Kidney (tissue), 14 donors: ENCODE data around the gene ABTB2. TPM values are rescaled to one million over a fixed set of nuclear protein-coding genes. Genes with fewer than 3 reads are reported as not detected.

Source experiments
- DNase-seq, 5 donors: peaks; one replicate each; pipeline ENCODE4 v3.0.0-alpha.2; 2013 to 2020
- FAIRE-seq: peaks from 2 replicates; lab custom pipeline; 2012; peaks lifted over from hg19 to GRCh38; lab: Jason Lieb, UNC
- H3K27ac ChIP-seq, 2 donors: one replicate each; pipeline ENCODE4 v1.7.0; 2013; ENCODE audit warnings: low read depth in 2 of 2, low read length in 2 of 2, inconsistent platforms in 1 of 2
- H3K27me3 ChIP-seq: one replicate; pipeline ENCODE4 v1.7.1; 2013; ENCODE audit warnings: low read length, inconsistent platforms; ENCODE audit not compliant: control insufficient read depth, insufficient read depth
- H3K36me3 ChIP-seq, 3 donors: one replicate each; pipeline versions ENCODE4 v1.7.0 to v1.7.1; 2013; ENCODE audit warnings: low read length in 3 of 3, control low read depth in 1 of 3, inconsistent platforms in 1 of 3; ENCODE audit not compliant: insufficient read depth in 3 of 3, control insufficient read depth in 2 of 3
- H3K4me1 ChIP-seq, 3 donors: one replicate each; pipeline versions ENCODE4 v1.7.0 to v1.7.1; 2013; ENCODE audit warnings: low read length in 3 of 3, inconsistent platforms in 1 of 3, low read depth in 1 of 3; ENCODE audit not compliant: control insufficient read depth in 2 of 3, insufficient read depth in 2 of 3
- H3K4me3 ChIP-seq, 3 donors: one replicate each; pipeline versions ENCODE4 v1.7.0 to v1.8.1; 2013; ENCODE audit warnings: low read length in 3 of 3, control low read depth in 1 of 3, inconsistent platforms in 1 of 3
- H3K9ac ChIP-seq, 3 donors: one replicate each; pipeline versions ENCODE4 v1.7.0 to v1.7.1; 2013; ENCODE audit warnings: low read length in 3 of 3, control low read depth in 1 of 3, inconsistent platforms in 1 of 3
- H3K9me3 ChIP-seq, 3 donors: one replicate each; pipeline versions ENCODE4 v1.7.0 to v1.7.1; 2013; ENCODE audit warnings: low read length in 3 of 3, control low read depth in 1 of 3, inconsistent platforms in 1 of 3; ENCODE audit not compliant: control insufficient read depth in 2 of 3, insufficient read depth in 1 of 3
- CTCF ChIP-seq: IDR thresholded peaks from 3 replicates; pipeline ENCODE4 v1.5.1; 2012; ENCODE audit warnings: mild to moderate bottlenecking, moderate library complexity, borderline replicate concordance; ENCODE audit not compliant: insufficient read depth; ENCODE audit errors: extremely low read depth
- intact Hi-C: fragments of 100-400 bp; cut with DNase I; formaldehyde crosslinking; loops from one replicate; pipeline ENCODE4 v1.11.1; 2022
- polyA plus RNA-seq: library from polyadenylated mRNA; stranded (reverse); fragments of 350-450 nt; fragmentation: Illumina TruSeq; extraction: RNeasy Lipid Tissue Mini Kit (QIAGEN cat#74804); gene quantifications from one replicate; pipeline ENCODE4 v1.2.3, GENCODE V29; 2014; ENCODE audit warnings: low read depth, low replicate concordance; ENCODE audit not compliant: insufficient read depth
- total RNA-seq: library from RNA; stranded (reverse); fragmentation: NEBNext Ultra II Directional; extraction: Animal tissue kit (Norgen Biotek cat#: 25700); gene quantifications from one replicate; pipeline ENCODE4 v1.2.1, GENCODE V29; 2021
- donor health status: control.
- donor health status: control.
- donor health status: control.
- donor health status: control.
- donor health status: control.
- donor health status: DM: yes; HTN: yes; CAD: no.
- donor health status: Normal renal cell carcinoma (clear cell type).

The ABTB2 gene
- total and polyA plus RNA-seq, 2 donors from 2014 or later: 7.6 to 22.1 TPM

- Histone ChIP-seq H3K9ac (no peak overlapping the region), H3K27me3 (no peaks in the 10 kb centered on the region), H3K27ac (no peak overlapping the region), H3K4me3 (no peak overlapping the region), H3K9me3 (no peaks in the 10 kb centered on the region), H3K4me1 (peaks cover 0 to 20% (median 8%) of the 10 kb centered on the region in 3 donors), H3K36me3 (no peaks in the 10 kb centered on the region)
- FAIRE-seq (no peak), DNase-seq (no peak)
- TF ChIP-seq CTCF: no peak
- intact Hi-C loops: no loop called here
These were observed 46.7 kb downstream of the ABTB2 start for GRCh38 chr11:34311126-34311525.

GRCh38 chr11:34309965-34310364, 47.8 kb downstream of the ABTB2 start:
- FAIRE-seq (no peak), DNase-seq (no peak)
- peak overlapping the region in 1 of 2 donors; percentile 15 for H3K27ac ChIP-seq
- intact Hi-C loops: no loop called here
- TF ChIP-seq CTCF: no peak
- H3K36me3 ChIP-seq: no peaks in the 10 kb centered on the region
- no peaks in the 10 kb centered on the region for H3K9me3 ChIP-seq
- H3K4me3 ChIP-seq: no peak overlapping the region
- peaks cover 0 to 22% (median 3%) of the 10 kb centered on the region in 3 donors for H3K4me1 ChIP-seq
- no peaks in the 10 kb centered on the region for H3K27me3 ChIP-seq
- H3K9ac ChIP-seq: no peak overlapping the region

GRCh38 chr11:34308913-34309585, 48.8 kb downstream of the ABTB2 start:
- intact Hi-C loops: no loop called here
- Histone ChIP-seq H3K9ac (no peak overlapping the region), H3K27ac (no peak overlapping the region), H3K36me3 (no peaks in the 10 kb centered on the region), H3K9me3 (no peaks in the 10 kb centered on the region), H3K4me1 (peaks cover 0 to 18% (median 0%) of the 10 kb centered on the region in 3 donors), H3K27me3 (no peaks in the 10 kb centered on the region), H3K4me3 (no peak overlapping the region)
- FAIRE-seq: no peak
- DNase-seq: no peak
- no peak for TF ChIP-seq CTCF
